Thoracic aorta (tissue), 2 donors: ENCODE results near the gene LENEP. TPM values are rescaled to one million over a fixed set of nuclear protein-coding genes. Genes with fewer than 3 reads are reported as not detected.
A peak's percentile ranks its signal among the peaks of the same experiment; 100 is the strongest.

ENCODE experiments used
- ATAC-seq: fragments of 150-250 bp; one replicate; pipeline ENCODE4 v1.8.0; 2017; ENCODE audit warnings: low read depth; ENCODE audit not compliant: insufficient number of reproducible peaks, low FRiP score
- DNase-seq: peaks from one replicate; pipeline ENCODE4 v3.0.0-alpha.2; 2020; ENCODE audit warnings: low spot score
- H3K27ac ChIP-seq, 2 donors: fragments of 200-600 bp; sonication (generic); 1 replicate in 1 of 2; 2 replicates in 1 of 2; pipeline ENCODE4 v1.5.1; 2016; ENCODE audit warnings: mild to moderate bottlenecking in 2 of 2, moderate library complexity in 2 of 2
- H3K27me3 ChIP-seq: fragments of 200-600 bp; sonication (generic); replicated peaks from 2 replicates; pipeline ENCODE4 v1.6.0; 2016; ENCODE audit warnings: mild to moderate bottlenecking; ENCODE audit not compliant: insufficient read depth
- H3K36me3 ChIP-seq: fragments of 200-600 bp; sonication (generic); one replicate; pipeline ENCODE4 v1.5.1; 2016
- H3K4me1 ChIP-seq, 2 donors: fragments of 200-600 bp; sonication (generic); 1 replicate in 1 of 2; 2 replicates in 1 of 2; pipeline versions ENCODE4 v1.5.1 to v1.6.0; 2016; ENCODE audit warnings: low read depth in 2 of 2, mild to moderate bottlenecking in 1 of 2; ENCODE audit not compliant: control insufficient read depth in 1 of 2
- H3K4me3 ChIP-seq: fragments of 200-600 bp; sonication (generic); 2 replicates; pipeline ENCODE4 v1.5.1; 2016; ENCODE audit warnings: mild to moderate bottlenecking
- H3K9me3 ChIP-seq: fragments of 200-600 bp; sonication (generic); 2 replicates; pipeline ENCODE4 v1.5.1; 2016
- CTCF ChIP-seq: fragments of 200-600 bp; sonication (generic); IDR thresholded peaks from one replicate; pipeline ENCODE4 v1.5.1; 2019; ENCODE audit warnings: antibody characterized with exemption
- total RNA-seq, 2 donors: library from RNA; depleted of rRNA; stranded (reverse); fragments of >200 nt; gene quantifications; one replicate each; pipeline versions ENCODE4 v1.1.0 to v1.2.3, GENCODE V29; 2016

LENEP gene
- total RNA-seq, 2 donors from 2014 or later: not detected

GRCh38 chr1:155003227-155003765, 9.9 kb downstream of the LENEP start:
- Histone ChIP-seq H3K4me1 (peaks cover 55 to 60% of the 10 kb centered on the region in 2 donors), H3K27me3 (no peaks in the 10 kb centered on the region), H3K36me3 (no peaks in the 10 kb centered on the region), H3K27ac (peak overlapping the region; percentile 92 to 99), H3K9me3 (no peaks in the 10 kb centered on the region), H3K4me3 (peak overlapping the region; percentile 99)
- DNase-seq: no peak
- no peak for TF ChIP-seq CTCF
- ATAC-seq: no peak

- H3K4me3 ChIP-seq: peak overlapping the region; percentile 99
- peaks cover 58 to 63% of the 10 kb centered on the region in 2 donors for H3K4me1 ChIP-seq
- no peak for ATAC-seq
- no peaks in the 10 kb centered on the region for H3K27me3 ChIP-seq
- no peaks in the 10 kb centered on the region for H3K9me3 ChIP-seq
- peak overlapping the region; percentile 92 to 99 for H3K27ac ChIP-seq
- no peak for TF ChIP-seq CTCF
- no peaks in the 10 kb centered on the region for H3K36me3 ChIP-seq
- DNase-seq: no peak
Measured at GRCh38 chr1:155003766-155004351, 10.5 kb downstream of the LENEP start.

- no peaks in the 10 kb centered on the region for H3K9me3 ChIP-seq
- H3K27me3 ChIP-seq: no peaks in the 10 kb centered on the region
- peak overlapping the region; percentile 99 for H3K4me3 ChIP-seq
- no peaks in the 10 kb centered on the region for H3K36me3 ChIP-seq
- no peak for ATAC-seq
- peaks cover 52 to 57% of the 10 kb centered on the region in 2 donors for H3K4me1 ChIP-seq
- no peak for DNase-seq
- H3K27ac ChIP-seq: peak overlapping the region; percentile 92 to 99
- TF ChIP-seq CTCF: no peak
Measured at GRCh38 chr1:155004352-155005075, 11.1 kb downstream of the LENEP start.

GRCh38 chr1:155005076-155006011, 12.0 kb downstream of the LENEP start:
- Histone ChIP-seq H3K9me3 (no peaks in the 10 kb centered on the region), H3K27ac (peak overlapping the region; percentile 92 to 99), H3K27me3 (no peaks in the 10 kb centered on the region), H3K4me3 (peak overlapping the region; percentile 99), H3K4me1 (peaks cover 45 to 51% of the 10 kb centered on the region in 2 donors), H3K36me3 (peaks cover 3% of the 10 kb centered on the region)
- no peak for ATAC-seq
- peak; percentile 33 for DNase-seq
- TF ChIP-seq CTCF: no peak
